B cell (primary cell): Measurements from ENCODE around the gene SMIM30. TPM values are rescaled to one million over a fixed set of nuclear protein-coding genes. Genes with fewer than 3 reads are reported as not detected.

Experiments used
- ATAC-seq: fragments of 200-7000 bp; cut with Tn5 transposase; one replicate; pipeline ENCODE4 v1.10.0; 2021; ENCODE audit warnings: low read depth, mild to moderate bottlenecking, moderate number of reproducible peaks, moderate library complexity
- CTCF ChIA-PET: fragments of 350-600 bp; sonication (Branson Sonifier 250); formaldehyde crosslinking; loops from one replicate; lab custom pipeline; 2021; ENCODE audit warnings: antibody characterized with exemption, inconsistent platforms; lab: Charles Lee
- POLR2A ChIA-PET: fragments of 350-600 bp; sonication (Branson Sonifier 250); formaldehyde crosslinking; loops from one replicate; lab custom pipeline; 2021; ENCODE audit warnings: antibody characterized with exemption; lab: Charles Lee
- DNase-seq: peaks from one replicate; pipeline ENCODE4 v3.0.0; 2013
- H2AFZ ChIP-seq: 2 replicates; pipeline ENCODE4 v1.6.1; 2012; ENCODE audit warnings: mild to moderate bottlenecking, low read depth, low read length; ENCODE audit not compliant: insufficient read depth, poor library complexity, severe bottlenecking
- H3K27ac ChIP-seq, 2 donors: 1 replicate in 1 of 2; 2 replicates in 1 of 2; pipeline ENCODE4 v1.5.1; 2012 to 2013; ENCODE audit warnings: low read length in 2 of 2, mild to moderate bottlenecking in 2 of 2, moderate library complexity in 1 of 2
- H3K27me3 ChIP-seq, 4 experiments: fragments of 200-600 bp in 1 of 4; sonication (generic) in 1 of 4; replicated peaks in 1 of 4; 1 replicate in 2 of 4; 2 replicates in 2 of 4; pipeline versions ENCODE4 v1.6.1 to v1.7.0; 2013 to 2016; ENCODE audit warnings: low read length in 3 of 4, mild to moderate bottlenecking in 2 of 4, mixed read lengths in 1 of 4, moderate library complexity in 1 of 4; ENCODE audit not compliant: insufficient read depth in 4 of 4, control insufficient read depth in 3 of 4; ENCODE audit errors: control extremely low read depth in 1 of 4
- H3K36me3 ChIP-seq, 2 experiments: replicated peaks in 1 of 2; 1 replicate in 1 of 2; 2 replicates in 1 of 2; pipeline versions ENCODE4 v1.6.1 to v1.7.1; 2013; ENCODE audit warnings: low read length in 1 of 2; ENCODE audit not compliant: insufficient read depth in 2 of 2, control insufficient read depth in 1 of 2; ENCODE audit errors: control extremely low read depth in 1 of 2, extremely low read depth in 1 of 2
- H3K4me1 ChIP-seq, 2 donors: fragments of 200-600 bp in 1 of 2; sonication (generic) in 1 of 2; 1 replicate in 1 of 2; 2 replicates in 1 of 2; pipeline versions ENCODE4 v1.5.1 to v1.6.1; 2013 to 2017; ENCODE audit warnings: low read length in 2 of 2; ENCODE audit not compliant: control insufficient read depth in 2 of 2, insufficient read depth in 2 of 2
- H3K4me2 ChIP-seq: replicated peaks from 2 replicates; pipeline ENCODE3; 2012; ENCODE audit warnings: mild to moderate bottlenecking, low read depth, low read length; ENCODE audit not compliant: poor library complexity, severe bottlenecking
- H3K4me3 ChIP-seq, 5 experiments: fragments of 200-600 bp in 1 of 5; sonication (generic) in 1 of 5; 1 replicate in 3 of 5; 2 replicates in 2 of 5; pipeline versions ENCODE4 v1.5.1 to v1.7.0; 2011 to 2016; ENCODE audit warnings: low read length in 4 of 5, mild to moderate bottlenecking in 4 of 5, low read depth in 2 of 5, control low read depth in 1 of 5, moderate library complexity in 1 of 5; ENCODE audit not compliant: insufficient read depth in 1 of 5; ENCODE audit errors: control extremely low read depth in 1 of 5, extremely low read depth in 1 of 5
- H3K79me2 ChIP-seq: fragments of 200-600 bp; sonication (generic); one replicate; pipeline ENCODE4 v1.6.0; 2016; ENCODE audit warnings: low read length; ENCODE audit not compliant: control insufficient read depth, insufficient read depth
- H3K9ac ChIP-seq: fragments of 200-600 bp; sonication (generic); 2 replicates; pipeline ENCODE4 v1.6.1; 2017; ENCODE audit warnings: mild to moderate bottlenecking, low read length, moderate library complexity
- H3K9me3 ChIP-seq, 3 donors: one replicate each; pipeline versions ENCODE4 v1.6.1 to v1.7.1; 2013; ENCODE audit warnings: low read length in 2 of 3; ENCODE audit not compliant: control insufficient read depth in 2 of 3, insufficient read depth in 1 of 3; ENCODE audit errors: control extremely low read depth in 1 of 3
- H4K20me1 ChIP-seq: 2 replicates; pipeline ENCODE4 v1.6.0; 2012; ENCODE audit warnings: mild to moderate bottlenecking, low read length; ENCODE audit not compliant: insufficient read depth, control insufficient read depth, poor library complexity, severe bottlenecking
- H3K27ac Mint-ChIP-seq: one replicate; pipeline ENCODE4 v1.8.0; 2021; ENCODE audit warnings: mixed read lengths
- H3K27me3 Mint-ChIP-seq: one replicate; pipeline ENCODE4 v1.8.0; 2021; ENCODE audit warnings: mixed read lengths
- H3K4me1 Mint-ChIP-seq: one replicate; pipeline ENCODE4 v1.8.0; 2021; ENCODE audit warnings: mixed read lengths
- H3K4me3 Mint-ChIP-seq: one replicate; pipeline ENCODE4 v1.8.0; 2021; ENCODE audit warnings: mixed read lengths
- H3K9me3 Mint-ChIP-seq: one replicate; pipeline ENCODE4 v1.8.0; 2022; ENCODE audit warnings: mixed read lengths; ENCODE audit not compliant: insufficient read depth
- CTCF ChIP-seq: fragments of 200-600 bp; IDR thresholded peaks from one replicate; pipeline ENCODE4 v1.8.0; 2022; ENCODE audit warnings: antibody characterized with exemption, mild to moderate bottlenecking
- EZH2 ChIP-seq: IDR thresholded peaks from 2 replicates; pipeline ENCODE4 v1.6.1; 2012; ENCODE audit warnings: borderline replicate concordance, low read depth, mild to moderate bottlenecking, moderate library complexity, low read length; ENCODE audit not compliant: insufficient read depth, poor library complexity, severe bottlenecking
- WGBS: methylation state at CpG from one replicate; pipeline ENCODE4 v1.1.5; 2013; ENCODE audit warnings: missing lambda C conversion rate; ENCODE audit not compliant: insufficient coverage; 5-methylcytosine and 5-hydroxymethylcytosine counted together
- intact Hi-C: fragments of 100-400 bp; cut with micrococcal nuclease; formaldehyde crosslinking; loops from one replicate; pipeline ENCODE4 v1.10.0; 2022
- polyA plus RNA-seq: library from polyadenylated mRNA; depleted of rRNA; stranded (reverse); fragments of >200 nt; gene quantifications from 2 replicates; pipeline ENCODE4 v1.2.3, GENCODE V29; 2012
- total RNA-seq, 2 donors: library from RNA; stranded (reverse); fragments of 120-200 nt in 1 of 2; gene quantifications; 1 replicate in 1 of 2; 2 replicates in 1 of 2; pipeline versions ENCODE4 v1.2.3 to v1.2.4, GENCODE V29; 2013 to 2022

Gene SMIM30
- total and polyA plus RNA-seq, 2 donors (not counting 1 experiment from before 2014, with no cell fraction given): 7.2 to 24.4 TPM

DNA sequence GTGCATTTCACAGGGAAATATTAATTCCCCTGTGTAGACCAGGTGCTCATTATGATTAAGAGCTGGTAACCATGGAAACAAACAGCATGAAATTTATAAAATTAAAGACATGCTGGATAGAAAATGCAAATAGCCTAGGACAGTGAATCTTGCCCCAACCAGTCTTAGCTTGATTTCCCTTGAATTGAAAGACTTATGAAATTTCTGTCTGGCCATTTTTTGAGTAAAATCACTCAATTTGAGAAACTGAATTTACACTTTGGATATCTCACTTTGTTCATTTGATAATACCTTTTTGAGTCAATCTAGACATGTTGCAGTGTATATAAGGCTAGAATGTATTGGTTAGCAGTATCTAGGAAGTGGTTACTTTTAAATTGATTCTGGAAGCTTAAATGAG lies 4.4 kb upstream of the SMIM30 start:
- Histone ChIP-seq H3K4me3 (no peak overlapping the region), H3K9ac (no peak overlapping the region), H3K27me3 (no peaks in the 10 kb centered on the region), H3K4me1 (peaks cover 6 to 7% of the 10 kb centered on the region in 2 donors), H3K4me2 (no peak overlapping the region), H3K9me3 (no peaks in the 10 kb centered on the region), H3K36me3 (no peaks in the 10 kb centered on the region), H3K27ac (no peak overlapping the region), H4K20me1 (no peaks in the 10 kb centered on the region), H2AFZ (no peak overlapping the region), H3K79me2 (no peaks in the 10 kb centered on the region)
- H3K4me3 Mint-ChIP-seq: no peak overlapping the region
- H3K9me3 Mint-ChIP-seq: no peaks in the 10 kb centered on the region
- DNase-seq (no peak), ATAC-seq (no peak)
- peaks cover 16% of the 10 kb centered on the region for H3K4me1 Mint-ChIP-seq
- POLR2A ChIA-PET: no interaction called here
- CTCF ChIA-PET: interaction anchor here (0.6 kb wide), 1 partner anchor 1213 kb away, joined by 3 read pairs; no protein-coding TSS in a partner anchor
- H3K27me3 Mint-ChIP-seq: no peaks in the 10 kb centered on the region
- H3K27ac Mint-ChIP-seq: no peak overlapping the region
- intact Hi-C loops: no loop called here
- TF ChIP-seq CTCF (no peak), EZH2 (no peak)

DNA sequence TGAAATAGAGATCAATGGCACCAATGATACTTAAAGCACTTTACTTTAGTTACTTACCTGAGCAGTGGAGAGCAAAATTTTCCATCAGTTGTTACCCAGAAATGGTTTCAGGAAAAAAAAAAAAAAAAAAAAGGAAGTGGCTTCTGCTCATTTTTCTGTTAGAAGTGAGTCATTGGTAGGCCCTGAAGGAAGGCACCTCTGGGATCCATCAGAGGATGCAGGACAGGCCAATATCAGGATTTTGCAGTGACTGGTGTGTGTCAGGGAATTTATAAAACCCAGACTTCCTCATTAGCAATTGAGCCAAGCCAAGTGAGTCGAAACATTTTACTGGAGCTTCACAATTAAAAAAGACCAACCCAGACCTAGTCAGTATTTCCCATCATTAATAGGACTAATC lies 2.3 kb upstream of the SMIM30 start:
- no peak overlapping the region for H3K4me3 ChIP-seq
- ChIA-PET POLR2A (no interaction called here), CTCF (no interaction called here)
- peak overlapping the region; percentile 97 for H2AFZ ChIP-seq
- H3K9ac ChIP-seq: no peak overlapping the region
- H3K27ac Mint-ChIP-seq: no peak overlapping the region
- no peaks in the 10 kb centered on the region for H3K36me3 ChIP-seq
- DNase-seq: no peak
- H3K4me1 Mint-ChIP-seq: peaks cover 23% of the 10 kb centered on the region
- no peaks in the 10 kb centered on the region for H3K27me3 ChIP-seq
- intact Hi-C loops: no loop called here
- no peak overlapping the region for H3K4me3 Mint-ChIP-seq
- no peak overlapping the region for H3K4me2 ChIP-seq
- peaks cover 8 to 11% of the 10 kb centered on the region in 2 donors for H3K4me1 ChIP-seq
- no peaks in the 10 kb centered on the region for H3K27me3 Mint-ChIP-seq
- H3K79me2 ChIP-seq: no peaks in the 10 kb centered on the region
- no CpG with 5 or more reads among the region's 1 CpG for whole genome bisulfite sequencing
- TF ChIP-seq CTCF: no peak
- no peak for TF ChIP-seq EZH2
- no peaks in the 10 kb centered on the region for H4K20me1 ChIP-seq
- no peaks in the 10 kb centered on the region for H3K9me3 ChIP-seq
- no peaks in the 10 kb centered on the region for H3K9me3 Mint-ChIP-seq
- no peak for ATAC-seq
- H3K27ac ChIP-seq: no peak overlapping the region
